ENCODE results near the gene GAREM2.

DNA sequence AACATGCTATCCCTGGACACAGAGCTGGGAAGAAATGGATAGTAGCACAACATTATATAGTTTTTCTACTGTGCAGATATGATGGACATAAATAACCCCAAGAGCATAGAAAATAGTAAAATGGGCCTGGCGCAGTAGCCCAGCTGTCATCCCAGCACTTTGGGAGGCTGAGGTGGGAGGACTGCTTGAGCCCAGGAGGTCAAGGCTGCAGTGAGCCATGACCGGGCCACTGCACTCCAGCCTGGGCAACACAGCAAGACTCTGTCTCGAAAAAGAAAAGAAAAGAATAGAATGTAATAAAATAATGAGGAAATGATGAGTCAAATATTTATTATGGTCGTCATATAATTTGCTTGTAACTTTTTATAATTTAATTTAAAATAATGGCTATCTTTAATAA lies 7.5 kb upstream of the GAREM2 start:
- TF ChIP-seq POLR2A (IDR thresholded peaks at IDR 0.05; ENCODE audit: low read length) (no peak), GATA1 (IDR thresholded peaks at IDR 0.05; ENCODE audit: low read depth, low read length) (no peak)
